Fibroblast of lung (primary cell): Measurements from ENCODE around the gene EML3. TPM values are rescaled to one million over a fixed set of nuclear protein-coding genes. Genes with fewer than 3 reads are reported as not detected.
A peak's percentile ranks its signal among the peaks of the same experiment; 100 is the strongest.

Experiments
- DNase-seq, 2 donors: peaks; one replicate each; pipeline versions ENCODE4 v3.0.0 to v3.0.0-alpha.2; 2010; ENCODE audit warnings: low read depth in 2 of 2
- H2AFZ ChIP-seq: 2 replicates; pipeline ENCODE4 v1.5.1; 2012; ENCODE audit warnings: low read length, control low read depth, inconsistent platforms
- H3K27ac ChIP-seq: 2 replicates; pipeline ENCODE4 v1.5.1; 2011; ENCODE audit warnings: low read length, control low read depth; ENCODE audit not compliant: insufficient read depth
- H3K27me3 ChIP-seq: 2 replicates; pipeline ENCODE4 v1.5.1; 2011; ENCODE audit warnings: mild to moderate bottlenecking, low read length; ENCODE audit not compliant: control insufficient read depth, insufficient read depth
- H3K36me3 ChIP-seq: 2 replicates; pipeline ENCODE4 v1.5.1; 2011; ENCODE audit warnings: low read length; ENCODE audit not compliant: control insufficient read depth, insufficient read depth
- H3K4me1 ChIP-seq: 2 replicates; pipeline ENCODE4 v1.5.1; 2011; ENCODE audit warnings: low read length; ENCODE audit not compliant: control insufficient read depth, insufficient read depth; ENCODE audit errors: extremely low read depth
- H3K4me2 ChIP-seq: 2 replicates; pipeline ENCODE4 v1.5.1; 2011; ENCODE audit warnings: low read length, control low read depth; ENCODE audit not compliant: insufficient read depth; ENCODE audit errors: extremely low read depth
- H3K4me3 ChIP-seq, 4 experiments: fragments of 200-600 bp in 1 of 4; sonication (generic) in 1 of 4; replicated peaks in 1 of 4; 2 replicates each; pipeline ENCODE4 v1.5.1; 2011 to 2016; ENCODE audit warnings: low read length in 4 of 4, low read depth in 3 of 4, mild to moderate bottlenecking in 3 of 4, control low read depth in 2 of 4, inconsistent platforms in 1 of 4, mixed read lengths in 1 of 4; ENCODE audit not compliant: insufficient read depth in 1 of 4; ENCODE audit errors: control extremely low read depth in 1 of 4
- H3K79me2 ChIP-seq: 2 replicates; pipeline ENCODE4 v1.5.1; 2012; ENCODE audit warnings: mild to moderate bottlenecking, low read length, inconsistent platforms; ENCODE audit not compliant: control insufficient read depth, insufficient read depth
- H3K9ac ChIP-seq: 2 replicates; pipeline ENCODE4 v1.5.1; 2011; ENCODE audit warnings: mild to moderate bottlenecking, low read length, control low read depth; ENCODE audit not compliant: insufficient read depth
- H3K9me3 ChIP-seq: 2 replicates; pipeline ENCODE4 v1.5.1; 2012; ENCODE audit warnings: low read depth, low read length; ENCODE audit not compliant: control insufficient read depth, insufficient read depth
- H4K20me1 ChIP-seq: 2 replicates; pipeline ENCODE4 v1.5.1; 2011; ENCODE audit warnings: low read length; ENCODE audit not compliant: control insufficient read depth, insufficient read depth; ENCODE audit errors: extremely low read depth
- CTCF ChIP-seq, 2 donors: IDR thresholded peaks in 1 of 2; conservative IDR thresholded peaks in 1 of 2; 1 replicate in 1 of 2; 2 replicates in 1 of 2; pipeline ENCODE4 v1.5.1; 2011 to 2012; ENCODE audit warnings: low read length in 2 of 2, control low read depth in 1 of 2, inconsistent platforms in 1 of 2, low read depth in 1 of 2, mild to moderate bottlenecking in 1 of 2
- EZH2 ChIP-seq: IDR thresholded peaks from 2 replicates; pipeline ENCODE4 v1.5.1; 2012; ENCODE audit warnings: low read length, control low read depth, mild to moderate bottlenecking; ENCODE audit errors: missing control alignments
- polyA plus RNA-seq, 2 donors: library from polyadenylated mRNA; depleted of rRNA in 1 of 2; stranded (reverse) in 1 of 2; unstranded in 1 of 2; fragments of >200 nt; gene quantifications; 2 replicates each; pipeline ENCODE4 v1.2.1, GENCODE V29; 2011 to 2012; ENCODE audit warnings: missing spikeins in 1 of 2
- total RNA-seq: library from RNA; depleted of rRNA; stranded (reverse); fragments of >200 nt; gene quantifications from 2 replicates; pipeline ENCODE4 v1.2.1, GENCODE V29; 2014

Gene EML3
- total and polyA plus RNA-seq, 2 donors (not counting 1 experiment from before 2014, with no cell fraction given): 20.5 to 22.6 TPM

GRCh38 chr11:62601122-62601371 is 11.5 kb downstream of the EML3 start:
- Histone ChIP-seq H3K79me2 (peaks cover 37% of the 10 kb centered on the region), H3K27me3 (no peaks in the 10 kb centered on the region), H3K36me3 (peaks cover 21% of the 10 kb centered on the region), H4K20me1 (no peaks in the 10 kb centered on the region), H3K4me2 (peak overlapping the region; percentile 88), H3K27ac (peak overlapping the region; percentile 92), H3K9ac (peak overlapping the region; percentile 94), H3K9me3 (no peaks in the 10 kb centered on the region), H2AFZ (no peak overlapping the region), H3K4me1 (peaks cover 6% of the 10 kb centered on the region), H3K4me3 (peak overlapping the region; percentile 77 to 93 (median 89))
- no peak for DNase-seq
- TF ChIP-seq EZH2 (no peak), CTCF (conservative IDR thresholded peaks at IDR 0.05 in 1 of 2, IDR thresholded peaks at IDR 0.05 in 1 of 2; ENCODE audit: low read depth in 1 of 2, low read length in 2 of 2) (no peak)

- H3K36me3 ChIP-seq: peaks cover 20% of the 10 kb centered on the region
- peaks cover 37% of the 10 kb centered on the region for H3K79me2 ChIP-seq
- no peaks in the 10 kb centered on the region for H4K20me1 ChIP-seq
Observed at GRCh38 chr11:62600367-62601121, 12.0 kb downstream of the EML3 start.

GRCh38 chr11:62599901-62600300 is 12.7 kb downstream of the EML3 start:
- H3K9me3 ChIP-seq: no peaks in the 10 kb centered on the region
- no peak for DNase-seq
- H3K9ac ChIP-seq: peak overlapping the region; percentile 94

More at GRCh38 chr11:62600367-62601121, 12.0 kb downstream of the EML3 start:
- no peak for TF ChIP-seq CTCF (conservative IDR thresholded peaks at IDR 0.05 in 1 of 2, IDR thresholded peaks at IDR 0.05 in 1 of 2; ENCODE audit: low read depth in 1 of 2, low read length in 2 of 2)
- TF ChIP-seq EZH2: no peak
- peak overlapping the region; percentile 77 to 93 (median 89) for H3K4me3 ChIP-seq
- H3K9me3 ChIP-seq: no peaks in the 10 kb centered on the region
- H3K27me3 ChIP-seq: no peaks in the 10 kb centered on the region
- peak overlapping the region; percentile 94 for H3K9ac ChIP-seq
- H2AFZ ChIP-seq: no peak overlapping the region
- H3K4me1 ChIP-seq: peaks cover 6% of the 10 kb centered on the region
- peak overlapping the region; percentile 88 for H3K4me2 ChIP-seq
- no peak for DNase-seq
- peak overlapping the region; percentile 92 for H3K27ac ChIP-seq

More at GRCh38 chr11:62599901-62600300, 12.7 kb downstream of the EML3 start:
- Histone ChIP-seq H3K79me2 (peaks cover 37% of the 10 kb centered on the region), H4K20me1 (no peaks in the 10 kb centered on the region), H3K27ac (peak overlapping the region; percentile 92), H3K27me3 (no peaks in the 10 kb centered on the region), H3K36me3 (peaks cover 18% of the 10 kb centered on the region), H3K4me3 (peak overlapping the region; percentile 77 to 93 (median 89)), H3K4me1 (peaks cover 6% of the 10 kb centered on the region), H2AFZ (no peak overlapping the region), H3K4me2 (peak overlapping the region; percentile 88)
- TF ChIP-seq CTCF (conservative IDR thresholded peaks at IDR 0.05 in 1 of 2, IDR thresholded peaks at IDR 0.05 in 1 of 2; ENCODE audit: low read depth in 1 of 2, low read length in 2 of 2): no peak
- no peak for TF ChIP-seq EZH2
